Amygdala (tissue), 56 donors: ENCODE results near the gene UPF1.
"Not testable (repeated sequence)": the region's sequence is repeated elsewhere in the genome, so short reads cannot be mapped to it uniquely, and the experiment has no call there.

Source experiments
- DNase-seq, 56 donors: peaks; one replicate each; lab custom pipeline; 2025; lab: John Stamatoyannopoulos, UW

UPF1 gene

DNA sequence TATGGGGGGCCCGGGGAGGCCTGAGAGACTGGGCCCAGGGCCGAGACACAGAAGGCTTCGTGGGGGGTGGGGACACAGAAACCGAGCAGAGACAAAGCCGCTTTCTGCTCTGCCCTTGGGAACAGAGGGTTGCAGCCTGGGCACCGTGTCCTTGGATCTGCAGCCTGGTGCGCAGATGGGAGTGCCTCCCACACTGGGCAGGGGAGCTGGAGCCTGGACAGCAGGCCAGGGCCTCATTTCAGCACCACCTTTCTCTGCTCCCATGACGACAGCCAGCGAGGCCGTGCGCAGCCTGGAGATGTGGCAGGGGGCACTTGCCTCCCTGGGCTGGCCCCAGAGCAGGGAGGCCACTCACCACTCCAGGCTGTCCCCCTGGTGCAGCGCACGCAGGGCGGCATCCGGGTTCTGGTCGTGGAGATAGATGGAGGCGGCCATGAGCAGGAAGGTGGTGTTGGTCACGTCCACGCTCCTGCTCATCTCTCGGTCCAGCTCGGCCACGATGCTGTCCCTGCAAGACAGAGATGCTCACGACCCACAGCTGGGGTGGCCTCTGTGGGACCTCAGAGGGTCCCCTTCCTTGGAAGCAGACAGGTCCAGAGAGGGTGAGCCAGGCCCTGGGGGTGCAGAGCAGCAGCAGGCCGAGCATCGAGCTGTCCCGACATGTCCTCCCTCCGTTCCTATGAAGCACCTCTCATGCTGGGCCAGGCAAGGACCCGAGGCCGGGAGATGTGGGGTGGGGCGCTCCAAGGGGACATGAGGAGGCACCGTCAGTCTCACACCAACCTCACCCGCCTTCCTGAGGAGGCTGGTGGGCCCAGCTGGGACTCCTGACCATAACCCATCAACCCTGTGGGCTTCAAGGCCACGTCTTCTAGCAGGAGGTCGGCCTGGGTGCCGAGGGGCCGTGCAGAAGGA lies 75.1 kb downstream of the UPF1 start:
- DNase-seq = peak in 54 of 56 donors; percentile 25 to 95 (median 80)

DNA sequence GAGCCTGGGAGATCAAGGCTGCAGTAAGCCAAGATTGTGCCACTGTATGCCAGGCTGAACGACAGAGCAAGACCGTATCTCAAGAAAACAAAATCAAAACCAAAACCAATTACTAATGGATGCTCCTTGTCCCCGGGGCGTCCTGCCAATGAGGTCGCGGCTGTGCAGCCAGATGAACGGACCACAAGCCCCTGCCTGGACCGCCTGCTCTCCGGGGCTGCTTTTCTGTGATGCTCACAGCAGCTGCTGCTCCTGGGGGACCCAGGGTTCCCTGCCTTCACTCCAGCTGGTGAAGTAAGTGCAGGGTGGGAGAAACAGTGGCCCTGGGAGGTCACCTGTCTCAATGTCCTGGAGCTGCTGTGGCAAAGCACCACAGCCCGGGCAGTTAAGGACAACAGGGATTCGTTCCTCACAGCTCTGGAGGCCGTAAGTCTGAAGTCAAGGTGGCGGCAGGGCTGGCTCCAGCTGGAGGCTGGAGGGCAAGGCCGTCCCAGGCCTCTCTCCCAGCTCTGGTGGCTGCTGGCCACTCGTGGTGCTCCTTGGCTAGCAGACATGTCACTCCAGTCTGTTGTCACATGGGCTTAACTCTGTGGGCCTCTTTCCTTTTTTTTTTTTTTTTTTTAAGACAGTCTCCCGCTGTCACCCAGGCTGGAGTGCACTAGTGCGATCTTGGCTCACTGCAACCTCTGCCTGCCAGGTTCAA lies 77.3 kb downstream of the UPF1 start:
- peak in 19 of 56 donors; percentile 10 to 63 (median 21) for DNase-seq

DNA sequence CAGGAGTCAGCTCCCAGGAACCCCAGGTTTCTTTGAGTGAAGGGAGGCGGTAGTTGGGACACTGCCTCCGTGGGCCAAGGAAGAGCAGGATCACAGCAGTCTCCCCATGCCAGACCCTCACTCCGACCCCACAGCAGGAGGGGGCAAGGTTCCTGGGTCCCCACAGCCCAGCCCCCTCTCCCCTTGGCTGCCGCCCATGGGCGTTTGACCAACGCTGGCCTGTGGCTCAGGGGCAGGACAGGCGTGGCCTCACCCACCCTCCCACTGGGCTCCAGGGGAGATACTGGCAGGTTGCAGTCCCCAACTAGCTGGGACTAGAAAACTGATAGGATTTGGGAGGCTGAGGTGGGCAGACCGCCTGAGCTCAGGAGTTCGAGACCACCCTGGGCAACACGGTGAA lies 78.3 kb downstream of the UPF1 start:
- DNase-seq = no peak

DNA sequence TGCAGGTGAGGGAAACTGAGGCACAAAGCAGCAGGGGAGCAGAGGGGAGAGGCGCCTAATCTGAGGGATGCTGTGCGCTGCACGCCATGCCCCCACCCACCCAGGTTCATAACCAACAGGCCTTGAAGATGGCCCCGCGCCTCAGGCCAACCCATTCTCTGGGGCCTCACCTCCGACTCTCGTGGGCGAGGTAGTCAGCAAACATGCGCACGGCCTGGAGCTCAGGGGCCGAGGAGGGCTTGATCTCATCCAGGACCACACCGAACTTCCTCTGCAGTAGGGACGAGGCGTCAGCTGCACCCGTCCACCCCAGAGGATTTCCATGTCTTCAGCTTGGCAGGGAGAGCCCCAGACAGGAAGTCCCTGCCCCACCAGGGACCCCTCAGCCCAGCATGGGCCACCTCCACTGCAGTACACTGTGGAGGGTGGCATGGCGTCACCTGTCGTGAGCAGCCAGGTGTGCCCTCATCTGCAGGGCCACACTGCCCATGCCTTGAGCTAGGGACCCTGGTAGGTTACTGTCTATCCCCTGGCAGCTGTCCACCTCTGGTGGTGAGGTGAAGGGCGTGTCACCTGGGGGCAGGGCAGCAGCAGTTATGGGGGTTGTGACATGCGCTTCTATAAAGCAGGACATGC lies 79.2 kb downstream of the UPF1 start:
- DNase-seq = no peak

DNA sequence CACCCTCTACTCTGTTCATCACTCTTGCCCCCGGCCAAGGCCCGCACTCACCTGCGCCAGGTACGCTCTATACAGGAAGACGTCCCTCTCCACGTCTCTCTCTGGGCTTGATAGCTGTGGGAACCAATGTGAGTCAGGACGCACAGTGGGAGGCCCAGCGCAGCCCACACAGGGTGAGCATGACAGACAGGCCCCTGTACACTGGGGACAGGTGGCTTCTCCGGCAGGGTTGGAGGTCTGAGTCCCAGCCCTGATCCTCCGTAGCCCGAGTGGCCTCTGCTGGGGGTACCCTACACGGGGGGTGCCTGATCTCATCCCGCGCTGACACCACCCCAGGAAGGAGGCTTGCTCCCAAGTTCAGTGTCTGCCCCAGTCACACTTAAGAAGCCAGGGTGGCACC lies 81.2 kb downstream of the UPF1 start:
- DNase-seq = no peak

DNA sequence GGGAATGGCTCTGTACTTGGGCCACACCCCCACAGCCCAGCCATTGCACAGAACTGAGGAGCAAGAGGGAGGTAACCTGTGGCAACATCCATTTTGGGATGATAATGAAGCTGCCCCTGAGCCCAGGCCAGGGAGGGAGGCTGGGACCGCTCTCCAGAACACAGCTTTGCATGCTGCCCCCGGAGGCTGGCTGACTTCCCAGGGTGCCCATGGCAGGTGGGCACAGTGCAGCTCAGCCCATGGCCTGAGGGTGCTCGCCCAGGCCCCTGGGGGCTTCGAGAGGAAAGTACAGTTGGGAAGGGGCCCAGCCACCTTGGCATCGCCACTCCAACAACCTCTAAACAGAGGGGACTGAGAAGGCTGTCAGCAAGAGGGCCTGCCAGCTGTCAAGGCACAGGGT lies 81.7 kb downstream of the UPF1 start:
- DNase-seq = no peak

DNA sequence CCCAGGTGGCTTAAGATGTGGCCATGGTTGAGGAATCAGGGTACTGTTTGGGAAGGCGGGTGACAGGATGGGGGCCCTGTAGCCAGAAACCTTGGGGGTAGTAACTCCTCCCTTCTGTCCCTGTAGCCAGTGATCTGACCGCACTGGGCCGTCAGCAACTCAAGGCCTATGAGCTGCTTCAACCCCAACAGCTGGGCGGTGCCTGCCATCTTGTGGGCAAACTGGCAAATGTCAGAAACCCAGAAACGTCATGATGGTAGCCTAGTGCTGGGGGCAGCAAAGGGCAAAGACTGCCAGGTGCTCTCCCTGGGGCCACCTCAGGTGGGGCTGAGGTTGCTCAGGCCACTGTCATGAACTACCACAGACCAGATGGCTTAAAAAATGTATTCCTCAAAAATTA lies 83.9 kb downstream of the UPF1 start:
- peak in 48 of 56 donors; percentile 13 to 84 (median 53) for DNase-seq

DNA sequence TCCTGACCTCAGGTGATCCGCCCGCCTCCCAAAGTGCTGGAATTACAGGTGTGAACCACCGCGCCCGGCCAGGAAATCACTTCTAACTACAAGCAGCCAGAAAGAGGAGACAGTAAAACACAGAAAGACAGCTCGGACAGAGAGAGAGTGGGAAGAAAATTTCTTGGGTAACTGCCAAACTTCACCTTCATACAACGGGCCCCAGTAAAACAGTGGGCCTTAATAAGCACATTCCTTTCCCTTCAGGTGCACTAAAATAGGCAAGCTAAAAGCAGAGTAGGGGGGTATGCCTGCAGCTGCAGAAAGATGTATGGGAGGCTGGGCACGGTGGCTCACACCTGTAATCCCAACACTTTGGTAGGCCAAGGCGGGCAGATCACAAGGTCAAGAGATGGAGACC lies 85.8 kb downstream of the UPF1 start:
- DNase-seq = not testable (repeated sequence)
